Fibroblast of skin of right quadriceps (primary cell): ENCODE results near the gene YIPF5.

ENCODE experiments used
- DNase-seq: peaks from one replicate; pipeline ENCODE4 v3.0.0-alpha.2; 2013

YIPF5 gene

DNA sequence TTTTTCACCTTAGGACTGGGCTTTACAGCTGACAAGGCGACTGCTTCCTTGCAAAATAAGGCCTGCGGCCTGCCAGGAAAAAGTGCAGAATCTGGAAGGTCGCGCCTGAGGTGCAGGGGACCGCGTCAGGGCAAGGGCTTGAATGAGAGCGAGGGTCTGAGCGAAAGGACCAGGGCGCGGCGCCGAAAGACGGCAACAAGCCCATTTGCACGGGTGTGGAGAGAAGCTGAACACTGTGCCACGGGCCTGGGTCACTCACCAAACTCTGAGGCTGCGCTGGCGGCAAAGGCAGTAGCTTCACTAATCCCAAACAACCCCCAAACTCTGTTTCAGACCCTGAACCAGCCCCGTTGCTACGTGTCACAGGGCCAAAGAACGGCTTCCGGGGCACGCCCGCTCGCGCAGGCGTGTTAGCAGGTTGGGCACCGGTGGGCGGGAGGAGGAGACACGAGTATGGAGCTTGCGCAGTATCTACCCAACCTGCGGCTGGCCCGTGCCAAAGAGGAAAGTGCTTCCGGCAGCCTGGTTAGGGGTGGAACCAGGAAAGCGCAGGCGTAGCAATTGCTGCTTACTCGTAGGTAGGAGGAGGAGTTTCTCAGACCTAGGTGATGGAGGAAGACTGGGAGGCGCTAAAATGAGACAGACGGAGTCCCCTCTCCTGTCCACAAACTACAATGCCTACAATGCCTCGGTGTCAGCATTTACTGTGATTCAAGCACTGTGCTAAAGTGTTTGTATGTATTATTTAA, at the start of gene YIPF5, which contains the start of gene KCTD16:
TSS of gene YIPF5 (minus strand) at position 384 of the 749 bp plus-strand sequence. CDS start 704 bp downstream, outside the sequence.
TSS of gene KCTD16 (plus strand) at position 598 of the 749 bp plus-strand sequence.
- peak; percentile 96 for DNase-seq

DNA sequence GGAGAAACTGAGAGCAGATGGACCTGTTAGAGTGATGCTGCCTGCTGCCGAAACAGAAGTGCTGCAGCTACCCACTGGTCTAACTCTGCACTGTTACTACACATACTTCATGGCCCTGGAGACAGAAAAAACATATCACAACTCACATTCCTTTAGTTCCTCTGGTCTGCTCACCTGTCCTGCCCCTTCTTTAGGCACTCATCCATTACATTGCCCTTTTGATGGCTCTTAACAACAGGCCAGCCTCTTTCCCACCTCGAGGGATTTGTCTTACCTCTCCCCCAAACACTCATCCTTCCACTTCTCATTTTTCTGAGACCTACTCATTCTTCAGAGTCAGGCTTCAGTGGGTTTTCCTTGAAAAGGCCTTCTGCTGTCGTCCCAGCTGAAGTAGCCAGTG, 49.4 kb upstream of the YIPF5 start:
- no peak for DNase-seq

DNA sequence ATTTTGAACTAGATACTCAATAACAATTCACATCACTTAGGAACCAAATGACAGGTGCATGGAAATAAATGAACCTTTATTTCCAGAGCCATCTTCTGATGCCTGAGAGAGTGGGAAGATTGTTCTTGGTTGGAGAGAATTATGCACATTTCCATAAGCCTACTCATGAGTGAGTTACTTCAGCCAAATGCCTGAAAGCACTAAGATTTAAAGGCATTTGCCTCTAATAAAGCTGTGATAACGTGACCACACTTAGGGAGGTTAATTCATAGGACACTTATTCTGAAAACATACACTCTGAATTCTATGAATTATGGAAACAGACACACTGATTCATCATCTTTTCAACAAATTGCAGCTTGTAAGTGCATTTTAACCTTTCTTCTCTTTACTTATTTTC, 40.2 kb upstream of the YIPF5 start:
- DNase-seq: no peak

DNA sequence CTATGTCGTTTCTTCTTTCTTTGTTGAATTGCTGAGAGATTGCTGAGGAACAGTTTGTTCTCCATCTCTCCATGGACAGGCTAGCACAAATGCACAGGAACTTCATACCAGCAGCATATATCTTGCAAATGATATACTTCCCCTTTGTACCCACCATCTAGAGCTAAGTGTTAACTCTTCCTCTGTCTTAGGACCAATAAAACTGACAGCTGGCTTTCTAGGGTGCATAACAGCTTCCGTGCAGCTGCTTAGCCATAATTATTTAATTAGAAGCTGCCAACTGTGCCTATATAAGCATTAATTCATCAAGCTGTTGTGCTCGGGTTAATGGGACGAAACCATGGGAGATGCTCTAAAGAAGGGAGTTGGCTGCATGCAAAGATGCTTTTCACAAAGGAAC, 38.9 kb upstream of the YIPF5 start:
- no peak for DNase-seq

DNA sequence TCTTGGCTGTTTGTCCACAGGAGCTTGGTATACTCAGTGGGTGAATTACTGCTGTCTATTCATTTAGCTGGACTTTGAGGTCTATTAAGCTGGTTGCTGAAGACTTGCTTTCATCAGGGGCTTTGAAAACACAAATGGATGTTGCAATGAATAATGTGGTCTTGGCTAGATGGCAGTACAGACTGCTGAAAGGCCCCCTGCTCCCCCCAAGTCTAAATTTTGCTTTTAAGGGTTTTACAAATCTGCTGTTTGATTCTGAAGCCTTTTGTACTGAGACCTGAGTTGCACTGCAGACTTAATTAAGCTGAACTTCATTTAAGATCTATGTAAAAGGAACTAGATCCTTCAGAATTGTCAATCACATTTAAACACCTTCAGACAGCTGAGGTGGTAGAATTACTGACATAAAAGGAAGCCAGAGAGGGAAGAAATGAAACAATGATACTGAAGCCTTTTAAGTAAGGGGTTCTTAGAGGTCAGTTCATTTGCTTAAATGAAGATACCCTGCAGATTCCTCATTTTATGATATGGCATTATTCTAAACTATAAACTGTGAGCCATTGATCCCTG, 37.5 kb upstream of the YIPF5 start:
- no peak for DNase-seq

DNA sequence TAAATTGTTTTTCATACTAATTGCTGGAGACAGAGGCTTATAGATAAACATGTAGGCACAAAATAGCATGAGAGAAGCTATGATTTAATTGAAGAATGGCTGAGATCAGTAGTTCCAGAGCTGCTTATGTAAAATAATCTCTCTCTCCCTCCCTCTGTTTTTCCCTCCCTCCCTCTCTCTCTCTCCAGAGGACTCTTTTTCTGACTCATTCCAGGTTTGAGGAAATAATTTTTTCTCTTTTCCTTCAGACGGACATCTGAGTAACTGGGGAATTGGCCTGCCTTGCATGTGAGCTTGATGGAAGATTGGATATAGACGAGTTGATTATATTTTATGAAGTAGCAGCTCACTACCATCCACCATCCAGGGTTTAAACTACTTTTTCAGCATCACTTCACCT, 35.7 kb upstream of the YIPF5 start:
- DNase-seq: peak; percentile 20

DNA sequence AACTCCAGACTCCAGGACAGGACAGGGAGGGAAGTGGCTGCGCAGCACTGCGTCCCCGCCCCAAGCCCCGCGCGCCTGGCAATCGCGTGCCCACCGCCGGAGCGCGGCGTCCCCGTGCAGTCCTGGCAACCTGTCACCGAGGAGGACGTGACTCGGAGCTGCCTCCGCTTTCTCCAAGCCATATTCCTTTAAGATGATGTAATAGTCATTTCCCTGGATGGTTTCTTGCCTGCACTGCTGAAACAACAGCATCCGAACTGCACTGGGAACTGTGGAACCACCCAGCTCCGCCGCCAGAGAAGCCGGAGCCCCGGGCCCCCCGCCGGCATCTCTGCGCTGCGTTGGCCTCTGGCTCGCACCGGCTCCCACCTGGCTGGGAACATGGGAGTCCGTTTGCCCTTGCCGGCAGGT, 34.7 kb upstream of the YIPF5 start:
- peak; percentile 50 for DNase-seq

DNA sequence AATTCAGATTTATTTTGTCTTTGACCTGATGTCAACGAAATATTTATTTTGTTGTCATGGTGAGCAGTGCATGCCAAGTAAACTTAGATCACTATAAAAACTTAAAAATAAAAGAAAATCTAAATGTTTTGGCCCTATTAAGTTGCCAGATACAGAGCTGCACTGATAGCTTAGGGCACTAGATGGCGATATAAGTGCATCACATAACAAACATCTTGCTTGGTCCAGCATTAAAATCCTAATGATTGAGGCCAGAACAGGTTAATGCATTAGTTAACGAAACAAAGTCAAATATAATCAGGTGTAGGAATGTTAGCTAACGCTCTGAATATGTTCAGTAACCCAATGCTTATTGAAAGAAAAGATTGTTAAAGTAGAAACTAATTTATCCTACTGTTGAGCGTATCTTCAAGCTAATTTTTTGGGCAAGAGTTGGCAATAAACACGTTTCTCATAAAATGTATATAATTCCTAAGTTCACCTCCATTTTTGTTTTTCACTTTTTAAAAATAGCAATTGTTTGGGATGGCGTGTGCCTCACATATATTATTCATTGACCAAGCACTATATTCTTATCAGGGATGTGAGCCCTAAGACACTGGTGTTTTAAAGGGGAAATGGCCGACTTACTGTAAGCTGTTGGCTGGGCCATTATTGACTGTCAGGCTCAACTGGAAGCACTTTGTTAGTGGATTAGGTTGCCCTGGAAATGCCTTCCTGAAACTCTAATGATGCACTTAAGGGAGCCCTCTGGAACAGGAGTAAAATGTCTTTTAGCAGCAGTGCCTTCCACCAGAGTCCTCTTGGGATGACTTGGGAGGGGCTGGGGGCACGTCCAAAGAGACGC, 33.5 kb upstream of the YIPF5 start:
- DNase-seq: peak; percentile 60

DNA sequence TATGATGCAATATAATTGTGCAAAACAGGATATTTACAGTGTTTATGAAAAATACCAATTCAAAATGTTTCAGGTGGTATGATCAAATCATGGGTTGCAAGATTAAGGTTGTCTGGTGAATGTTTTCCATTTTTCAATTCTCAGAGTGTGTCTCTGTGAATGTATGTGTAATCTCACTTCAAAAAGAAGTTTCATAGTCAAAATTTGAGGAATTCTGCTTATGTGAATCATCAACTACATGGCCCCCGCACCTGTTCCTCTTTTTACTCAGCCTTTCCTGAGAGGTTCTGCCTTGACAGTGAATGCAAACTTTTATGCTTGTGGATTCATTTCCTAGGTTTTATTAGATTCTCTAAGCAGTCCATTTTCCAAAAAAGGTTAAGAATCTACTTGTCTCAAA, 32.3 kb upstream of the YIPF5 start:
- no peak for DNase-seq

DNA sequence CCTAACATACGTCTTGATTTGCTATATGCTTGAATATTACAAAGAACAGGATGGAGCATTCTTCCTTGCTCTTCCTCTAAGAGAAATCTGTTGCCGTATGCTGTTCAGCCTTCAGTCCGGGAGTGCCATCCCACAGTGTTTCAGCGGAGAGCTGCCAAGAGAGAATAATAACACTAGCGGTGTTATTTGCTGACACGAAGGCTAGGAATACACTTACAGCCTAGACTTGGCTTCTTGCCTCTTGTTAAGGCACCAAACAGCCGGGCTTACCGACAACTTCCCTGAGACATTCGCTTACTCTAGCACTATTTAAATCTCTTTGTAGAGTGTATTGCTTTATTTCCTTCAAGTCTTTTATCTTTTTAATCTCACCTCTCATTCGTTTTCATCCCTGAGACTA, 31.6 kb upstream of the YIPF5 start:
- no peak for DNase-seq

DNA sequence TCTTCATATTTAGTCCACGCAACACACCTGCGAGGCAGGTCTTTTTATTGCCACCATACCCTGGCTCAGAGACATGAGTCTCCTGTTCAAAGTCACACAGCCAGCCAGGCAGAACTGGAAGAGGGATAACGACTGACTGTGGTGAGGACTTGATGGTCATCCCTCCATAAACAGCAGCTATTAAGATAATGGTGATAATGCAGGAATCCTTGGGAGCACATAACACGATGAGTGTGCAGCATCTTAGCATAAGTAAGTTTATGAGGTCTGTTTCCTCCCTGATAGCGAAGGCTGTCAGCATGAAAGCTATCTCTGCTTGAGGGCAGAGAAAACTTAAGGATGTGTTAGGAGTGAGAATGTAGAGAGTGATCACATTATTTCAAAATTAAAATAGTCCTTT, 31.1 kb upstream of the YIPF5 start:
- DNase-seq: no peak

DNA sequence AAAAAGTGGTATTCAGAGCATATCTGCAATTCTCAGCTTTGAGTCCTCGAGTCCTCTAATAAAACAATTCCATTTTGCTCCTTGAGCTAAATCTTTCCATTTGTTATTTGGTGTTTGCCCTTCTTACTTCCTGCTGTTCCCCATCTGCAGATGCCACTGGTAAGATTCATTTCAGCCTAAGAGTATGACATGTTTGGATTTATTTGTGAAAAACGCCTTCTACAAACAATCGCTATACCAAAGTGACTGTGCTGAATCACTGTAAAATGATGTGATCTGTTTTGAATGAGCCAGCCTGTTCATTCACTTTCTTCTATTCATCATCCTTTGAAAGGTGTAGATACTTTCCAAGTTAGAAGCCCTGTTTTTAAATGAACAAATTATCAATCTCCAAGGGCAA, 27.9 kb upstream of the YIPF5 start:
- peak; percentile 12 for DNase-seq

DNA sequence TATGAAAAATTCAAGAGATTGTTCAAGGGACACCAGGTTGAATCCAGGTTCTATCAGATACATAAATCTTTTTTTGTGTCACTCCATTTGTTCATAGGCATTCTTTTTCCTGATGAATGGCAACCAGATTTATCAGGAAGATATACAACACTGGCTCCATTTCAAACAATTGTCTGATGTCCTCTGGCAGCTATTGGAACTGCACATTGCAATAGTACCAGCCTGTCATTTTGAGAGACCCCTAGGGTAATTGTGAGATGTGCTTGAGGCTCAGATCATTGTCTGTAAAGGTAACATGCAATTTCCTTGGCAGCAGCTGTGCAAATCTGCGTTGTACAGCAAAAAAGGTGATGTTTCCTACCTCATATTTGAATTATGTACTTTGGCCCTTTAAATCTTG, 26.2 kb upstream of the YIPF5 start:
- no peak for DNase-seq

DNA sequence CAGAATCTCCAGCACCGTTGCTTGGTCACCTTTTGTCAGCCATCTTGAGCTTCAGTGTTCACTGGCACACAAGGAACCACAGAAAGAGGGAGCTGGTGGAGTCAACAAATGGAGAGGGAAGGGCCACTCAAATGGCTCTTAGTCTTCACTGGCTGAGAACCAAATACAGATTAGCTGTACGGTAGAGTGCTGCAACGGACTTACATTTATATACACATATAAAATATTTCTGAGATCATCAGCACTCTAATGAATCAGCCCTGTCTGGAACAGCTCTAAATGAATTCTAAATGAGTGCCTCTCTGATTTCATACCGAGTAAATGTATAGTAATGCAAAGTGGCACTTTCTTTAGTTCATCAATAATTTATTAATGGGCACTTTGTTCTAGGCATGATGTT, 25.0 kb upstream of the YIPF5 start:
- peak; percentile 13 for DNase-seq

DNA sequence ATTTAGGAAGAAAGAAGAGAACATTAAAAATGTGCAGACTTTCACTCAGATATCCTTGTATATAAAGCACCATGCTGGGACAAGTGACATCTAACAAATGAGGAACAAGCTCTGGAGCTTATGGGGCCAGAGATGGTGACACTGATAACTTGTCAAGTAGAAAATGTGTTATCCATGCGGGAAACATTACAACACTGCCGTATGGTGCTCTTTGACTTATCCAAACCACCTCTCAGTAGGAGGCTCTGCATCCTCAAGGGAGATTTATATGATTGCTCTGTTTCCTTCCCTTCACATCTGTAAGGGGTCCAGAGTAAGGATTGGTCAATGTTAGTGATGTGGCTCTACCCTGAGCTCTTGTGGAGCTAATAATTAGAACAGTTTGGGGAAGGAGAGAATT, 23.7 kb upstream of the YIPF5 start:
- peak; percentile 21 for DNase-seq

DNA sequence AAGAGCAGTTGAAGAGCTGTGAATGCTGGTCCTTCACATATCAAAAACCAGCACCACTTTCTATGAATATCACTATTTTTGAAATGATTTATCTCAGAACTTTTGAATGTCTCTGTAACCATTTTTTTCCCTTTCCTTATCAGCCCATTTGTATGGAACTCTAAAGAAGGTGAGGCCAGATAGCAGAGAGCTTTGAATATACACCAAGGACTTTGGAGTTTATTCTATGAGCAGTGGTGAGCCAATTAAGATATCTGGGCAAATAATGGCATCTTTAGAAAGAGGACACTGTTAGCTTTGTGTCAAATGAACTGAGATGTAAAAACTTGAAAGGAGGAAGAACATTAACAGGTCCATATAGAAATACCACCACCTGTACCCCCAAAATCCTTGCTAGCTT, 22.2 kb upstream of the YIPF5 start:
- DNase-seq: no peak

DNA sequence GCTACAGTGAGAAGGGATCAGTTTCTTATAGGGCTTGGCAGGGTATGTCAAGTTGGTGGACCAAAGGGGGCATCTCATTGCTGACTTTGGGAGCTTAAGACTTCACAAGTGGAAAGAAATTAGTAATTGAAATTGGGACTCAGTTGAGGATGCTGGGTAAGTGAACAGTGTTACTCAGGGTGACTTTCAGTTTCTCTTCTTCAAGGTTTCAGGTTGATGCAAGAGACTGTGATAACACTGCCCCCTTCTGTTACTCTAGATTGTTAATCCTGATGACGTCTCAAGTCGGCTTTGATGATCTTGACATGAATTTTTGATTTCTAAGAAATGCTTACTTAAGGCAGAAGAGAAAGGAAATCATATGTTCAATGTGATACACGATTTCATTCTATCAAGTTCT, 21.5 kb upstream of the YIPF5 start:
- DNase-seq: peak; percentile 68

DNA sequence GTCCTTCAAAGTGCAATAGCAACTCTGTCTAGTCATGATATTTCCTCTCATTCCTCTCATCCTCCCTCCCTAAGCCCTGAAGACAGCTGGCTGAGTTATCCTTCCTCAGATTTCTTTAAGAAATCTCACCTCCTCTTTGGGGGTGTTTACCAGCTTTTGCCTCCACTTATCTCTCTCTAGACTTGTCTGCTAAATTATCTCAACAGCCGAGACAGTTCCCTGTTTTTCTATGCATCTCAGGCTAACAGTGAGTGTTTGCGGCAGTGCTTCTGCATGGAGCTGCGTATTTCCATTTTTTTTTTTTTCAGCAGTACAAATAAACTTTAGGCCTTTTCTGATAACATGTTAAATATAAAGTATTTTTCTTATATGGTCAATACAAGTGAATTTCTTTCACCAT, 21.1 kb upstream of the YIPF5 start:
- DNase-seq: no peak

DNA sequence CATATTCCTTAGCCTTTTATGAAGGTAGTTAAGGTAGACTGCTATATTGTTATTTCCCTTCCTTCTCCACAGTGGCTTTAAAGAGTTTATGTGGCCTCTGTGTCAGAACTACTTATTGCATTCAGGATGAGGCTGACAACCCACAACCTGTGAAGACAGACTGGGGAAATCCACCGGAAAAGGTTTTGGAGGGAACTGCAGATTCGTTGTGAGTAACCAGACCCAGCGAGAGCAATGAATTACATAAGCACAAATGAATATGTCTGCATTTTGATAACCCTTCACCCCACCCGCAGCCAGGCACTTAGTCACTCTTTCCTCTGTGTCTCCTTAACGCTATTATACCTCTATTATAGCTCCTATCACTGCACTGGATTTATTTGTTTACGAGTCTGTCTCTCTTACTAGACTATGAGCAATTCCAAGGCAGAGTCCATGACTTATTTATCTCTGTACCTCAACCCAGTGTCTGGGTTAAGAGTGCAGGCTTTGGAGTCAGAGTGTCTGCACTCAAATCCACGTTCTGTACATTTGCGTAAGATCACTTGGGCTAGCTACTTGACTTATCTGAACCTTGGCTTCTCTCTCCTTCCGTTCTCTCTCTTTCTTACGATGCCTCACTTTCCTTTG, 19.5 kb upstream of the YIPF5 start:
- peak; percentile 82 for DNase-seq

DNA sequence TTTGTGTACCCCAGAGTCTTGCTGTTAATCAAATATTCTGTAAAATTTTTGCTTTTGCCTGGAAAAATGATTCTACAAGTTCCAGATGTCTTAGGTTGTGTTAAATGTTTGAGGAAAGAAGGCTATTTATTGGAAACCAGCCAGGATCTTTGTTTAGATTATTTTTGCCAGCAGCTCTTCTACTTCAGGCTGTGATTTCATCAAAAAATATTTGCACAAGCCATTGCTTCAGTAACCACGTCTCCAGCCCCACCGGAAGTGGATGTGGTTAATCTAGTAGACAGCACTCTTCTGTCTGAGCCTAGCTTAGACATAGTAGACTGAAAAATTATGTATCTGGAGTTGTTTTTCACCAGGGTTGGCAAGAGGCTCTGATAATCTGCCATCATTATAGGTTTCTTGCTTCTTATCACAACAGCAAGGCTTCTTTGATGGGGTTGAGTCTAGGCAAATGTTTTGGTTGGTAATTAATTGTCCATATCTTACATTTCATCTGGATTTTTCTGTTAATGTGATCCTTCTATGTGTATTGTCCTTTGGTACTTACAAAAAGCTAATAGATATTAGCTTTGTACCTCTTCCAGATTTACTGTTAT, 17.3 kb upstream of the YIPF5 start:
- DNase-seq: peak; percentile 98

DNA sequence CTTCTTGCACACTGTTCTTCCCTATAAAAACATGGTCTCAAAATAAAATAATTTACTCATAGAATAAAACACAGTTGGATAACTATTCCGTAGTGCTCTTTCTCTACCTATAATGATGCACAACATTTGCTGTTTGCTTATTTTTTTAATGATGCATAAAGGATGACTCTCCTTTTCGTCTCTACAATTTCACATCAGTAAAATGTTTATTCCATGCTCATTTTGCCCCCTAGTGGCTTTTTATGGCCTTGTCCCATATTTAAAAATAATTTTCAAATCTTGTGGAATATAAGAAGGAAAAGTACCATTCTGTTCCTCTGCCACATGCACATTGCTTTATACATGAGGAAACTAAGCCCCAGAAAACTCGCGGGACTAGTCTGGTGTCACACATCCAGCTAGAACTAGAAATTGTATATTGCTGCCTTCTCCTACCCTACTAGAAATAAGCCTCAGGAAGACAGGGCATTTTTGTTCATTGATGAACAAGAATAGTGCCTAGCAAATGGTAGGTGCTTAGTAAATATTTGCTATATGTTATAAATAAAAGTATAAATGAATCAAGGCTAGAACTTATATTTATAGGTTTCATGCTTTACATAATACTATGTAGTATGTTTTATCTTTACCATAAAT, 12.9 kb upstream of the YIPF5 start:
- peak; percentile 61 for DNase-seq

DNA sequence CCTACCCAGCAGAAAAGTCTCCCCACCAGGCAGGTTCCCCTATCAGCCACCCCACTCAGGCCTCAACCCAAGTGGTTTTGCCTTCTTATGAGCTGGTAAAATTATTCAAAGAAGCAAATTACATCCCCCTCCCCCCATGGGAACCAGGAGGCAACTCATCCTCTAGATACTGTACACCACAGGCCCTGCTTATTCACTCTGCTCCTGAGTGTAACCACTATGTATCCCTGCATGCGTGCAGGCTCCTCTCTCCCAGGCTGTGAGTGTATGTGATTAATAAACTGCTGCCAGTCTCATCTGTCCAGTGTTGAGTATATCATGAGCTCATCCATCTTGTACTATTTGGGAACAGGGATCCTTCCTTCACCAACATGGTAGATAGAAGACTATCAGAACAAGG, 8.8 kb upstream of the YIPF5 start:
- DNase-seq: peak; percentile 55
